CD4-positive, alpha-beta T cell (primary cell): ENCODE results near the gene CA6. TPM values are rescaled to one million over a fixed set of nuclear protein-coding genes. Genes with fewer than 3 reads are reported as not detected.

ENCODE experiments used
- ATAC-seq: fragments of 200-7000 bp; cut with Tn5 transposase; one replicate; pipeline ENCODE4 v1.10.0; 2022; ENCODE audit warnings: mild to moderate bottlenecking; ENCODE audit not compliant: poor library complexity
- CTCF ChIA-PET: fragments of 350-600 bp; sonication (Branson Sonifier 250); formaldehyde crosslinking; loops from one replicate; lab custom pipeline; 2021; ENCODE audit warnings: antibody characterized with exemption, inconsistent platforms; lab: Charles Lee
- POLR2A ChIA-PET: fragments of 350-600 bp; sonication (Branson Sonifier 250); formaldehyde crosslinking; loops from one replicate; lab custom pipeline; 2021; ENCODE audit warnings: antibody characterized with exemption, inconsistent platforms; lab: Charles Lee
- DNase-seq, 14 experiments: peaks; one replicate each; pipeline ENCODE4 v3.0.0-alpha.2; 2013 to 2020; ENCODE audit warnings: mixed read lengths in 2 of 14
- H3K27ac ChIP-seq, 2 donors: one replicate each; pipeline versions ENCODE4 v1.5.1 to v1.7.0; 2013; ENCODE audit warnings: low read length in 2 of 2, low read depth in 1 of 2, mild to moderate bottlenecking in 1 of 2
- H3K27me3 ChIP-seq, 2 experiments: 1 replicate in 1 of 2; 2 replicates in 1 of 2; pipeline versions ENCODE4 v1.6.1 to v1.7.0; 2013; ENCODE audit warnings: low read length in 2 of 2, control low read depth in 1 of 2, mild to moderate bottlenecking in 1 of 2, moderate library complexity in 1 of 2; ENCODE audit not compliant: insufficient read depth in 2 of 2, control insufficient read depth in 1 of 2
- H3K36me3 ChIP-seq: one replicate; pipeline ENCODE4 v1.6.1; 2013; ENCODE audit warnings: low read length, control low read depth; ENCODE audit not compliant: insufficient read depth
- H3K4me1 ChIP-seq: one replicate; pipeline ENCODE4 v1.6.1; 2013; ENCODE audit warnings: low read length, control low read depth; ENCODE audit not compliant: insufficient read depth
- H3K4me3 ChIP-seq: one replicate; pipeline ENCODE4 v1.5.1; 2013; ENCODE audit warnings: mild to moderate bottlenecking, low read length, moderate library complexity
- H3K9me3 ChIP-seq, 2 experiments: 1 replicate in 1 of 2; 2 replicates in 1 of 2; pipeline versions ENCODE4 v1.6.1 to v1.7.0; 2013; ENCODE audit warnings: low read length in 2 of 2, mild to moderate bottlenecking in 2 of 2, control low read depth in 1 of 2, moderate library complexity in 1 of 2; ENCODE audit not compliant: control insufficient read depth in 1 of 2, insufficient read depth in 1 of 2
- H3K27ac Mint-ChIP-seq: one replicate; pipeline ENCODE4 v1.8.0; 2020; ENCODE audit warnings: mixed read lengths
- H3K27me3 Mint-ChIP-seq: one replicate; pipeline ENCODE4 v1.8.0; 2021; ENCODE audit warnings: mixed read lengths
- H3K36me3 Mint-ChIP-seq: one replicate; pipeline ENCODE4 v1.8.0; 2021; ENCODE audit warnings: low read depth, mixed read lengths
- H3K4me1 Mint-ChIP-seq: one replicate; pipeline ENCODE4 v1.8.0; 2021; ENCODE audit warnings: low read depth, mixed read lengths
- H3K4me3 Mint-ChIP-seq: one replicate; pipeline ENCODE4 v1.8.0; 2020; ENCODE audit warnings: mild to moderate bottlenecking, mixed read lengths
- H3K9me3 Mint-ChIP-seq: one replicate; pipeline ENCODE4 v1.8.0; 2020; ENCODE audit warnings: mixed read lengths
- intact Hi-C, 2 experiments: fragments of 100-400 bp; cut with DNase I in 1 of 2; cut with micrococcal nuclease in 1 of 2; formaldehyde crosslinking; loops; one replicate each; pipeline versions ENCODE4 v1.15.1 to v1.9.0; 2023 to 2025; cut with DNase I, micrococcal nuclease
- total RNA-seq, 174 experiments: library from RNA in 2 of 174; stranded (reverse) in 2 of 174; gene quantifications; one replicate each; pipeline ENCODE4 v1.2.3 and lab custom pipeline; 2021 to 2026
- TF ChIP-seq, protein P1 (sequence below): fragments of 200-600 bp; IDR thresholded peaks from one replicate; pipeline ENCODE4 v1.8.0; 2022; ENCODE audit warnings: antibody characterized with exemption, mild to moderate bottlenecking

Gene CA6
- total RNA-seq, 2 experiments from 2014 or later, result 0.20 TPM; not detected in 1

- H3K4me3 Mint-ChIP-seq, result no peak overlapping the region
- H3K27me3 Mint-ChIP-seq, result no peaks in the 10 kb centered on the region
- no peaks in the 10 kb centered on the region for H3K27me3 ChIP-seq
- peaks cover 33% of the 10 kb centered on the region for H3K4me1 ChIP-seq
- no peaks in the 10 kb centered on the region for H3K36me3 ChIP-seq
- intact Hi-C loops, result no loop called here
- no peak for DNase-seq
- H3K27ac ChIP-seq, result no peak overlapping the region
- ChIA-PET POLR2A (interaction anchor here (0.6 to 1.6 kb wide), 2 partner anchors 20 to 31 kb away, joined by 3 to 6 read pairs; no protein-coding TSS in a partner anchor), CTCF (interaction anchor here (1.5 kb wide), 1 partner anchor 13 kb away, joined by 4 read pairs; no protein-coding TSS in a partner anchor)
- ATAC-seq, result no peak
- no peak overlapping the region for H3K27ac Mint-ChIP-seq
- peaks cover 24% of the 10 kb centered on the region for H3K4me1 Mint-ChIP-seq
- H3K9me3 Mint-ChIP-seq, result no peaks in the 10 kb centered on the region
- H3K9me3 ChIP-seq, result no peaks in the 10 kb centered on the region
- H3K4me3 ChIP-seq, result no peak overlapping the region
- H3K36me3 Mint-ChIP-seq, result no peaks in the 10 kb centered on the region
- TF ChIP-seq, protein P1, sequence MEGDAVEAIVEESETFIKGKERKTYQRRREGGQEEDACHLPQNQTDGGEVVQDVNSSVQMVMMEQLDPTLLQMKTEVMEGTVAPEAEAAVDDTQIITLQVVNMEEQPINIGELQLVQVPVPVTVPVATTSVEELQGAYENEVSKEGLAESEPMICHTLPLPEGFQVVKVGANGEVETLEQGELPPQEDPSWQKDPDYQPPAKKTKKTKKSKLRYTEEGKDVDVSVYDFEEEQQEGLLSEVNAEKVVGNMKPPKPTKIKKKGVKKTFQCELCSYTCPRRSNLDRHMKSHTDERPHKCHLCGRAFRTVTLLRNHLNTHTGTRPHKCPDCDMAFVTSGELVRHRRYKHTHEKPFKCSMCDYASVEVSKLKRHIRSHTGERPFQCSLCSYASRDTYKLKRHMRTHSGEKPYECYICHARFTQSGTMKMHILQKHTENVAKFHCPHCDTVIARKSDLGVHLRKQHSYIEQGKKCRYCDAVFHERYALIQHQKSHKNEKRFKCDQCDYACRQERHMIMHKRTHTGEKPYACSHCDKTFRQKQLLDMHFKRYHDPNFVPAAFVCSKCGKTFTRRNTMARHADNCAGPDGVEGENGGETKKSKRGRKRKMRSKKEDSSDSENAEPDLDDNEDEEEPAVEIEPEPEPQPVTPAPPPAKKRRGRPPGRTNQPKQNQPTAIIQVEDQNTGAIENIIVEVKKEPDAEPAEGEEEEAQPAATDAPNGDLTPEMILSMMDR, result no peak
Measured at GRCh38 chr1:8939362-8939995, 6.2 kb upstream of the CA6 start.

DNA sequence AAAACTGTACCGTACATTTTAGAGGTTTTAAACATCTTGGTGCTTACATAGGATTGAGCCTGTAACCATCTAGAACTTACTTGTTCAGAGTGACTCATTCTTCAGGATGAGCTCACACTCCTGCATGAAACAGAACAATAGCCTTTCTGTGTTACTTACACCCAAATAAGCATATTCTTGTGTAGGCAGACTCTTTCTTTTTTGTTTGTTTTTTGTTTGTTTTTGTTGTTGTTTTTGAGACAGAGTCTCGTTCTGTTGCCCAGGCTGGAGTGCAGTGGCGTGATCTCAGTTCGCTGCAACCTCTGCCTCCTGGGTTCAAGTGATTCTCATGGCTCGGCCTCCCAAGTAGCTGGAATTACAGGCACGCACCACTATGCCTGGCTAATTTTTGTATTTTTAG lies 3.8 kb upstream of the CA6 start:
- Mint-ChIP-seq H3K4me1 (peaks cover 41% of the 10 kb centered on the region), H3K4me3 (no peak overlapping the region), H3K27ac (no peak overlapping the region), H3K27me3 (no peaks in the 10 kb centered on the region), H3K36me3 (no peaks in the 10 kb centered on the region), H3K9me3 (no peaks in the 10 kb centered on the region)
- H3K4me1 ChIP-seq, result peaks cover 57% of the 10 kb centered on the region
- H3K27me3 ChIP-seq, result no peaks in the 10 kb centered on the region
- TF ChIP-seq, protein P1, result no peak
- DNase-seq (no peak), ATAC-seq (no peak)
- H3K36me3 ChIP-seq, result no peaks in the 10 kb centered on the region
- no peaks in the 10 kb centered on the region for H3K9me3 ChIP-seq
- H3K27ac ChIP-seq, result no peak overlapping the region
- intact Hi-C loops, result no loop called here
- CTCF ChIA-PET, result no interaction called here
- POLR2A ChIA-PET, result no interaction called here
- H3K4me3 ChIP-seq, result no peak overlapping the region

DNA sequence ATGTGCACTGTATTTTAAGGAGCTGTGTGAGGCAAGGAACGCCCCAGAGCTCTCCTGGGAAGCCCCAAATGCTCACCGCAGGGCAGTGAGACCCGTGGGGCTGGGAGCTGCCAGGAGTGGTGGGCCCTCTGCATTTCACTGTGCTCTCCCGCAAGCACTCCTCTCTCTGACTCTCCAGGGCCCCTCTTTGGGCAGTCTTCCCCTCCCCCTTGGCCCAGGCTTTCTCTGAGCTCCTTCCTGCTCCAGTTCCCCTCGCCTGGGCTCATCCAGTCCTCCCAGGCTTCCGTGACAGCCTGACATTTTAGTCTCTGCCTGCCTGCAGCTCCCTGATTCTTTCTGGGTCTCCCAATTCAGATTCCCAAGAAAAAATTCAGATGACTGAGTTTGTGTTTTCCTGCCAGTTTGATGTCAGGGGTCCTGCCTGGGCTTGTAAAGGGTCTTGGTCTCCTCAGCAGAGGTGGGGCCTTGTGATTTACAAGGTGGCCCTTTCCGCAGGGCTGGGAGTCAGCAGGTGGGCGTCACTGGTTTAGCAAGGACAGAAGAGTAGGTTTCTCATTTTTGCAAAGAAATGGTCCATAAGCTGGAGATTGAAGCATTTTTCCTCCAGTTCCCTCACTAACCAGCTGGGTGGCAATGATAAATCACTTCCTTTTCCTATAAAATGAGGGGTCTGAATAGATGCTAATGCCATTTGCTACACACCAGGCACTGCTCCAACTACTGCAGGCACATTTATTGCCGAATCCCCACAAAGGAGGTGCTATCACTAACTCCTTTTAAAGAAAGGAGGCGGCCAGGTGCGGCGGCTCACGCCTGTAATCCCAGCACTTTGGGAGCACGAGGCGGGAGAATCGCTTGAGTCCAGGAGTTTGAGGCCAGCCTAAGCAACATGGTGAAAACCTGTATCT lies 1.9 kb upstream of the CA6 start:
- H3K9me3 ChIP-seq, result no peaks in the 10 kb centered on the region
- H3K4me3 ChIP-seq, result no peak overlapping the region
- ATAC-seq, result no peak
- H3K27me3 Mint-ChIP-seq, result no peaks in the 10 kb centered on the region
- H3K27me3 ChIP-seq, result no peaks in the 10 kb centered on the region
- H3K27ac Mint-ChIP-seq, result no peak overlapping the region
- no peaks in the 10 kb centered on the region for H3K9me3 Mint-ChIP-seq
- no peaks in the 10 kb centered on the region for H3K36me3 ChIP-seq
- peaks cover 37% of the 10 kb centered on the region for H3K4me1 Mint-ChIP-seq
- ChIA-PET POLR2A (no interaction called here), CTCF (interaction anchor here (1.0 kb wide), 1 partner anchor 61 kb away, joined by 5 read pairs; no protein-coding TSS in a partner anchor)
- H3K36me3 Mint-ChIP-seq, result no peaks in the 10 kb centered on the region
- intact Hi-C loops, result no loop called here
- peaks cover 65% of the 10 kb centered on the region for H3K4me1 ChIP-seq
- TF ChIP-seq, protein P1, result no peak
- DNase-seq, result no peak
- H3K4me3 Mint-ChIP-seq, result no peak overlapping the region
- H3K27ac ChIP-seq, result no peak overlapping the region
